Frontal cortex (tissue), 4 donors: ENCODE measurements around the gene RAB7A. TPM values are rescaled to one million over a fixed set of nuclear protein-coding genes. Genes with fewer than 3 reads are reported as not detected.
"Not testable (repeated sequence)": the region's sequence is repeated elsewhere in the genome, so short reads cannot be mapped to it uniquely, and the experiment has no call there.

Experiments used
- DNase-seq, 2 donors: peaks; one replicate each; pipeline ENCODE4 v3.0.0; 2012; ENCODE audit warnings: low spot score in 2 of 2
- FAIRE-seq: peaks from 2 replicates; lab custom pipeline; 2012; peaks lifted over from hg19 to GRCh38; lab: Jason Lieb, UNC
- total RNA-seq: library from RNA; depleted of rRNA; stranded (reverse); fragments of >200 nt; gene quantifications from one replicate; pipeline ENCODE4 v1.2.3, GENCODE V29; 2014
- donor health status: control.
- donor health status: control.
- donor health status: control.

The RAB7A gene
- total RNA-seq, 1 donor from 2014 or later: 29.8 TPM

GRCh38 chr3:128807186-128807830 is 81.3 kb downstream of the RAB7A start:
- DNase-seq: no peak
- no peak for FAIRE-seq

DNA sequence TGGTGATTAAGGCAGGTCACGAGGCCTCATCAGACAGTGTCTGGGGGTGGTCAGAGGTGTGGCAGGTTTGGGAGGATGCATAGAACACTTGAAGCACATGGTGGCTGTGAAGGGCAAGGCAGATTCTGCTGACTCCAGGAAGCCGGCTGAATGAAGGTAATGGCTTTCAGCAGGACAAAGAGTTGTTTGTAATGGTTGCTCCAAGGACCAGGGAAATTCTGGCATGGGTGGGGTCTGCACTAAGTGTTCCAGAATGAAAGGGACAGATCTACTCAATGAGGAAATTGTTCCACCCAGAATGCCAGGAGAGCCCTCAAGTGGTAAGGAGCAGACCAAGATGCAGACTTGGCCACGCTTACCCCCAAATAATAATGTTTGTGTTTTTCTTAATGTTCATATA is 82.7 kb downstream of the RAB7A start:
- FAIRE-seq: no peak
- no peak for DNase-seq

DNA sequence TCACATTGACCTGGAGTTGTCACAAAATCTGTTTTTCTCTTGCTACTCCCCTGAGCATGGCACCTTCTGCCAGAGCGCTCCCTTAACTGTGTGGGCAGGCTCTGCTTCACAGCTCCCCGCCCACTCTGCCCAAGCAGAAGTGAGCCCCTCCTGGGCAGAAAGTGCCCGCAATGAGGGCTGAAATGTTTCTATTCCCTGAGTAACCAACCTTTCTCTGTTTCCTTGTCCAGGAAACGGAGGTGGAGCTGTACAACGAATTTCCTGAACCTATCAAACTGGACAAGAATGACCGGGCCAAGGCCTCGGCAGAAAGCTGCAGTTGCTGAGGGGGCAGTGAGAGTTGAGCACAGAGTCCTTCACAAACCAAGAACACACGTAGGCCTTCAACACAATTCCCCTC is 87.1 kb downstream of the RAB7A start:
- FAIRE-seq: no peak
- no peak for DNase-seq

DNA sequence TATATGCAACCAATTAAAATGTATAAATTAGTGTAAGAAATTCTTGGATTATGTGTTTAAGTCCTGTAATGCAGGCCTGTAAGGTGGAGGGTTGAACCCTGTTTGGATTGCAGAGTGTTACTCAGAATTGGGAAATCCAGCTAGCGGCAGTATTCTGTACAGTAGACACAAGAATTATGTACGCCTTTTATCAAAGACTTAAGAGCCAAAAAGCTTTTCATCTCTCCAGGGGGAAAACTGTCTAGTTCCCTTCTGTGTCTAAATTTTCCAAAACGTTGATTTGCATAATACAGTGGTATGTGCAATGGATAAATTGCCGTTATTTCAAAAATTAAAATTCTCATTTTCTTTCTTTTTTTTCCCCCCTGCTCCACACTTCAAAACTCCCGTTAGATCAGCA is 88.1 kb downstream of the RAB7A start:
- no peak for FAIRE-seq
- no peak for DNase-seq

- no peak for FAIRE-seq
- no peak for DNase-seq
Observed at GRCh38 chr3:128814519-128815317, 88.7 kb downstream of the RAB7A start.

DNA sequence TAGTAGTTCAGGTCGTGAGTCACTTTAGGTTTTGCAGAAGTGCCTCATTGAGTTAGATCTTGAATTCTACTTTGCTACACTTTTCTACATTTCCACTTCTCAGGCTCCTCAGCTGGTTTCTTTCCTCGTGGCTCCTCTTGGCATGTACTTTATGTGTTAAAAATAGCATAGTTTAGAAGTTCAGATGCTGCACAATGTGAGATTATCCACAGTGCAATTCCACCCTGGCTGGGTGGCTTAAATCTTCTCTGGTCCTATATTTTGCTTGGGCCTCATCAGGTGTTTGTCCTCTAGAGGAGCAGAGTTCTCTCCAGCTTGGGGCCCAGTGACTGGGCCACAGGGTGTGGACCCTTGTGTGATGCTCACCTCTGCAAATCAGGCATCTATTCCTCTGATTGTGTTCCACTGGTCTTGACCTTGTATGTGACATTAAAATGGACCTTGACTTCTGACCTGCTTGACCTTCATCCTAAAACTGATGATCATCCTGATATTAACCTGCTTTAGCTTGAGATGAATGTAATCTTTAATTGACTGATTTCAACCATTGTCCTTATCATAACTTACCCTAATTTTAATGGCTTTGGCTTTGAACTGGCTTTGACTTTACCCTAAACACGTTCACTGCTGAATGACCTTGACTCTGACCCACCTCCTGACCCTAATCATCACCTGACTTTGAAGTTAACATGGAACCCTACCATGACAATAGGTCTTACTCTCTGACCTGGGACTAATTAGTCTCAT is 89.5 kb downstream of the RAB7A start:
- FAIRE-seq (no peak), DNase-seq (no peak)

- DNase-seq (no peak), FAIRE-seq (no peak)
Observed at GRCh38 chr3:128818186-128818787, 92.3 kb downstream of the RAB7A start.

GRCh38 chr3:128820252-128820839 is 94.4 kb downstream of the RAB7A start:
- FAIRE-seq (no peak), DNase-seq (no peak)

GRCh38 chr3:128823008-128823407 is 97.0 kb downstream of the RAB7A start:
- FAIRE-seq (no peak), DNase-seq (no peak)

DNA sequence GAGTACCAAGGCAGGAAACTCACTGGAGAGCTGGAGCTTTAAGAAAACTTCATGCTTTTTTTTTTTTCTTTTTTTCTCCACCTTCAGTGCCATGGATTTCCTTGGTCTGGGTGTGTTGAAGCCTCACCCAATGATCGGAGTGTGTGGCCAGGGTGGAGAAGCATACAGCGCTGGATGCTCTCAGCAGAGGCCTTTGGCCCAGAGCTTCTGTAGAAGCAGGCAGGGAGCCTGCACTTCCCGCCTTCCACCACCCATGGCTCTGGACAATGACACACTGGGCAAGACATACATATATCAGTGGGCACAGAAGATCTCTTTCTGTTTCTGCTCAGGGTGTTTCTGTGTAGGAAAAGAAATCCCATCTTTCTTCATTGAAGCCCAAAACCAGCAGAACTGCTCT is 97.6 kb downstream of the RAB7A start:
- FAIRE-seq: no peak
- no peak for DNase-seq

GRCh38 chr3:128824132-128824850 is 98.3 kb downstream of the RAB7A start:
- DNase-seq (no peak), FAIRE-seq (no peak)

- no peak for DNase-seq
- FAIRE-seq: no peak
Observed at GRCh38 chr3:128825117-128825725, 99.2 kb downstream of the RAB7A start.

DNA sequence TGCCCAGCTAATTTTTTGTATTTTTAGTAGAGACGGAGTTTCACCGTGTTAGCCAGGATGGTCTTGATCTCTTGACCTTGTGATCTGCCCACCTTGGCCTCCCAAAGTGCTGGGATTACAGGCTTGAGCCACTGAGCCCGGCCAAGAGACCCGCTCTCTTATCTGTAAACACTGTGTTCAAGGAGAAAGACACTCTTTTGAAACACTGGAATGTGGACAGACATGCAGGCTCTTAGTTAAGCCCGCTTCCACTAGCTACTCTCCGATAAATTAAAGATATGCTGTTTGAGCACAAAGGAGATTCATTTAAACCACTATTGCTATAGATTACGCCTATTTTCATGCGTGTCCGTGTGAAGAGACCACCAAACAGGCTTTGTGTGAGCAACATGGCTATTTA is 103.1 kb downstream of the RAB7A start:
- DNase-seq, FAIRE-seq: not testable (repeated sequence)

GRCh38 chr3:128829925-128830625 is 104.1 kb downstream of the RAB7A start:
- not testable (repeated sequence) for FAIRE-seq, DNase-seq

GRCh38 chr3:128830762-128831161 is 104.8 kb downstream of the RAB7A start:
- not testable (repeated sequence) for DNase-seq, FAIRE-seq

DNA sequence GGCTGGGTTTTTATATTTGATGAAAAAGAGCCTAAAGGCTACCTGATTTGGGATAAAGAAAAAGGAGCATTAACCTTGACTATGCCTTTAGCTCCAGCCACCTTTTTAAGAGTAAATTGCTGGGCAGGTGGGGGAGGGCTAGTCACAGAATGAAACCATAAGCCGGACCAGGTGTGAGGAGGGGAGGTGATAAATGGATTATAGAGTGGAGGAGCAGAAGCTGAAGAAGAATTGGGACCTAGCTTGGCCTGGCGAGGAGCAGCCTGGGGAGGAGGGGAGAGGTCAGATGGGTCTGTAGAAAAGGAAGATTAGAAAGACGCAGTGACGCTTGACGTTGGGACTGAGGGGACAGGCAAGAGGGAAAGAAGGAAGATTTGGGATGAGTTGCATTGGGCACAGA is 107.0 kb downstream of the RAB7A start:
- not testable (repeated sequence) for FAIRE-seq

GRCh38 chr3:128835096-128835495 is 109.1 kb downstream of the RAB7A start:
- FAIRE-seq: no peak

More for the DNA sequence above, 107.0 kb downstream of the RAB7A start:
- DNase-seq: not testable (repeated sequence)

More at GRCh38 chr3:128835096-128835495, 109.1 kb downstream of the RAB7A start:
- DNase-seq: no peak
